GM19023 (cell line): Measurements from ENCODE around the gene SSTR1.

Experiments
- ATAC-seq: cut with Tn5 transposase; IDR thresholded peaks from one replicate; pipeline ENCODE4 v1.9.1; 2021; ENCODE audit warnings: mild to moderate bottlenecking, moderate library complexity; ENCODE audit not compliant: unreplicated experiment

The SSTR1 gene

DNA sequence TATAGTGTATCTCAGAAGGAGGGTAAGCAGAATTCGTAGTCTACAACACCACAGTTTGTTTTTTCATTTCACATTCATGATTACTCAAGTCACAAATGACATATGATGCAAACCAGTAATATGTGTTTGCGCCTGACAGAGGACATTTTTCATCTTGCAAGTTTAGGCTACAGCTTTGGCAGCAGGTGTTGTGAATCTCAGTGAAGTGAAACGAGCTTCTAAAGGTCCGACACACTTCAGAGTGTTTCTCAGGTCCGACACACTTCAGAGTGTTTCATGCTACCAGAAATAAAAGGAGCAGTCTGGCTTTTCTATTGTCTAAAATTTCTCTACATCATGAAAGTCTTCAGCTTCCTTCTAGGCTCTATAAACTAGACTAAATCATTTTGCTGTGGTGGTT lies 25.5 kb downstream of the SSTR1 start:
- no peak for ATAC-seq

GRCh38 chr14:38238332-38238731 lies 30.6 kb downstream of the SSTR1 start:
- no peak for ATAC-seq

DNA sequence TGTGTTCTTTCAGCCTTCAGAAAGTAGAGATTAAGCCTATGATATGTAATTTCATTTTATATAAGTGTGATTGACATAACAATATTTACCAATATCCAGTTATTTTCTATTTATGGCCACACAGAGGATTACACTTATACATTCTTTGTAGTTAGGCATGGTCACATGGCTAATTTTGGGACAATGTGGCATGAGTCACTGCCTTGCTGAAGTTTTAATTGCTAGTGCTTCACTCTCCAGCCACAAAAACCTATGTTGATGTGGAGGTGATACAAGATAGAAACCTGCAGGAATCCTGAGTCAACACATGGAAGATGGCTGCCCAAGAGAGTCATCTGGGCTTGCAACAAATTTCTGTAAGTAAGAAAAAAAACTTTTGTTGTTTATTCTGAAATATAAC lies 31.2 kb downstream of the SSTR1 start:
- no peak for ATAC-seq

DNA sequence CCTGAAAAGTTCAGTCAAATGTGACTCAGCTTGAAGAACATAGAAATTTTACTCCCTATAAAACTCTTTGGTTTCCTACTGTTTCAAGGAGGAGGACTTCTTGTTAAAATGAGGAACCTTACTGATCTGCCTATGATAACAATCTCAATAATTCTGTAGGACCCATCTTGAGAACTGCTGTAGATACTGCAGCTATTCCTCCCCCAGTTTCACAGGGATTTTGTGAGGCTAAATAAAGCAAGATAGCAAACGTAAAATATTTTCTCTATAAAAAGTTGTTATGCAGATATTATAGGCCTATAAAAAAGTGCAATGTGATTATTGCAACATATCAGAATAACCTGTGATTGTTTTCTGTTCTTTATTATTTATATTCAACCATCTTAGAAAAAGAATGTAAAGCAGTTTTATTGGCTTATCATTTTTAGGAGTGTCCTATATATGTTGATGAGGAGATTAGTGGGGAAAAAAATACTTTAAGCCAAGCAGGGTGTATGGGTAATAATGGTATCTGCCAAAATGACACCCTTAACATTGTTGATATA lies 36.1 kb downstream of the SSTR1 start:
- no peak for ATAC-seq

GRCh38 chr14:38248321-38249028 lies 40.8 kb downstream of the SSTR1 start:
- no peak for ATAC-seq

GRCh38 chr14:38250331-38250730 lies 42.6 kb downstream of the SSTR1 start:
- ATAC-seq: no peak

- ATAC-seq: no peak
Measured at GRCh38 chr14:38252066-38252710, 44.5 kb downstream of the SSTR1 start.

DNA sequence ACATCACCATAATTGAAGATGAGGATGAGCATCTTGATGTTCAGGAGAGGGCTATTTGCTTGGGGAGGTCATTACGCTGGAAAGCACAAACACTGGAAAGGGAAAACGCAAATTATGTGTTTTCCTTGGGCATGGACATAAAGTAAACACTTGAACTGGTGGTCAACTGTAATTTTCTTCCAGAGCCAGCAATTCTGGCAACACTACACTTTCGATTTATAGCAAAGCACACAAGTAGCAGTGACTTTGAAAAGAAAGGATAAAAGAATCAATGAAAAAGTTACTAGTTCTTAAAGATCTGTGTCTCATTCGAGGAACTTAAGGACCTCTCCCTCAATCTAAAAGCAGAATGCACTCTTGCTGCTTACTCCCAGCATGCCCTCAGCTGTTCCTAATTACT lies 46.0 kb downstream of the SSTR1 start:
- no peak for ATAC-seq

DNA sequence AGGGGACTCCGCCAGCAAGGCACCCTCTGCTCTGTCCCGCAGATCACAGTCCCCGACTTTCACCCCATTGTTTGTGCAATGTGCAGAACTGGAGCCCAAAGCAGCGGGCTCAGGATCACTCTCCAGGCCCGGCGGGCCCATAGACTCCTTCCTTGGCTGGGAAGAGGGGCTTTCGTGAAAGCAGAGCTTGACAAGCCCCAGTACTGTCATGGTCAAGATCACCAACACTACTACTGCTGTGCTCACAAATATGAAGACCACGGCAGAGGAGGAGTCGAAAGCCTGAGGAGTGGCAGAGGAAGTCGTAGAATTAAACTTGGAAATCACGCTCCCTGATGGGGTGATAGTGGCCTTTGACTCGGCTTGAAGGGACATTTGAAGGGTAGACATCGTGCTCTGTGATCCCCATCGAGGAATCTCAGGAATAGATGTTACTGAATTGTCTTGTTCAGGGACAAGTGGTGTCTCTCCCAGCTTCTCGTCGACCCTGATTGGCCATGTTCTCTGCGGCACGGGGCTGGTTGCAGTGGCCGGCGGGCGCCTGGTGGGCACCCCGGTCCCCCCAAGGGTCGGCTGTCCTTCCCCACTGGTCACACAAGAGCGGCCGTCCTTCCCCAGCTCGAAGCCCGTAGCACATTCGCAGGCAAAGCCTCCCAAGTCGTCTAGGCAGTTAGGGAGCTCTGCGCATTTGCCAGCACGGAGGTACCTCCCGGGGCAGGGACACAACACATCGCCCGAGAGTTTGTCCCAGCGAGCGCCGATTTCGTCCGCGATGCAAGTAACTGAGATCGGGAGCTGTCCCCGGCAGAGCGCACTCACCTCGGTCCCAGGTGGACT lies 47.1 kb downstream of the SSTR1 start:
- no peak for ATAC-seq

- no peak for ATAC-seq
Measured at GRCh38 chr14:38255408-38255672, 47.6 kb downstream of the SSTR1 start.

DNA sequence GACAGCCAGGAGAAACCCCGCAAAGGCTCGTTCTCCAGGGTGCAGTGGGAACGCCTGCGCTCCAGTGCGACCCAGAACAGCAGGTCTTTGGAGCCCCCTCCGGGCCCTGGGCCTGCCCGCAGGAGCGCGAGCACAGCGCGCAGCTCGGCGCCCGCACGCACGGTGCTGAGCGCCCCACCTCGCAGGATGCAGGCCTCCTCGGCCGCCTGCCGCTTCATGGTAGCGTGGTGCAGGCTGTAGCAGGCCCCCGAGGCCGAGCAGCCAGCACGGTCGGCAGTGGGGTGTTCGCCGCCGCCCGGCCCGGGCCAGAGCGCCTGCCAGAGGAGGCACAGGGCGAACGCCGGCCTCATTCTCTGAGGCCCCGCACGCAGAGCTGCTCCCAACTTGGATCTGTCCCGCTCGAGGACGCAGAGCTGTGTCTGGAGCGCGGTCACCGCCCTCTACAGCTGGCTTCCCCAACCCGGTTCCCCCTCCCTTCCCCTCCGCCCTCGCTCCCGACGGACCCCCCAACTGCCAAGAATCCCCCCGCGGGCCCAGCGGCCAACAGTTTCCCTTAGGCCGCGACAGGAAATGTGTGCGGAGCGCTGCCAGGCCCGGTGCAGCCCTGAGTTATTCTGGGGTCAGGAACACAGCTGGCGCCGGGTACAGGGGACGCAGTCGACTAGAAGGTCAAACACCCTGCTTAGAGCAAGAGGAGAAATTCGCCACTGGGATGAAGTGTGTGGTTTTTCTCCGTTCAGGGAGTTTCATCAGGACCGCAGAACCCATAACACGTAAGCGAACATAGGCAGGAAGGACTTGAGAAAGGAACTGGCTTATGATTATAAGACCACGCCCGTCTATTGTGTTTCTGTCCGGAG lies 48.2 kb downstream of the SSTR1 start, which contains the start of gene CLEC14A:
CLEC14A (minus strand) TSS at position 421 of the 860 bp plus-strand sequence; CDS start at position 350, 71 bp downstream.
- ATAC-seq: no peak

- no peak for ATAC-seq
Measured at GRCh38 chr14:38256533-38256840, 48.8 kb downstream of the SSTR1 start.

GRCh38 chr14:38257507-38257906 lies 49.8 kb downstream of the SSTR1 start:
- ATAC-seq: no peak

GRCh38 chr14:38261620-38262019 lies 53.9 kb downstream of the SSTR1 start:
- no peak for ATAC-seq
